GM04503 (cell line): Measurements from ENCODE around the gene CARMIL3.
"Not testable (repeated sequence)": the region's sequence is repeated elsewhere in the genome, so short reads cannot be mapped to it uniquely, and the experiment has no call there.

Experiments
- DNase-seq: peaks from one replicate; pipeline ENCODE4 v3.0.0-alpha.2; 2012; ENCODE audit warnings: low read depth

CARMIL3 gene

DNA sequence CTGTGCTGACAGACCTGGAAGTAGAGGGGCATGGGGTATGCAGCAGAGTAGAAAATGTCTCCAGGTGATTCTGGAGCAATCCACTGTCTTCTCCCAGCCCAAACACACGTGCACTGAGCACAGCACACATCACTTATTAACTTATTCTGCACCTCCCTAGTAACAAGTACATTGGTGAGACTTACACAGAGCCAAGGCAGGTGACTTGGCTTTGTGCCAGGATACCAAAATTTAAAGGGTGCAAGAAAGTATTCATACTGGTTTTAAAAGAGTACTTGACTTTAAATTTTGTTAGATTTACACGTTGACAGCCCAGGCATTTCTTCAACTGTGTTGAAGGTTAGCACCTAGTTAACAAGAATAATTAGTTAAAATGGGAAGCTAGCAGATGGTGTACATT, 11.1 kb upstream of the CARMIL3 start:
- no peak for DNase-seq

DNA sequence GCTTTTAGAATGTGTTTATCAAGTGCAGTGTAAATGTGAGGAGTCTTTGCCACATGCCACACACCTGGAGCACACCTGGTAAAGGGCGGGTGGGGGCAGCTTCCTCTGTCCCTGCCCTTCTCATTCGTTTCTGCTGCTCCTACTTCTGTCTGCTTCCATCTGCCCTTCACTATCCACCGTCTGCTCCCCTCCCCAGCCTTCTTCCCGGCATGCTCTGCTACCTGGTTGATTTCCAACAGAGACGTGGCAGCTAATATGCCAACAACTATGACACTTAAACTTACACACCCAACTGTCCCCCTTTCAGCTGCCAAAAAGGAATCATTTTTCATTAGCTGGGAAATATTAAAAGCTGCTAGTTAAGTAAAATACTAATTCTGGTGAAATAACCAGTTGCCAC, 9.1 kb upstream of the CARMIL3 start:
- no peak for DNase-seq

DNA sequence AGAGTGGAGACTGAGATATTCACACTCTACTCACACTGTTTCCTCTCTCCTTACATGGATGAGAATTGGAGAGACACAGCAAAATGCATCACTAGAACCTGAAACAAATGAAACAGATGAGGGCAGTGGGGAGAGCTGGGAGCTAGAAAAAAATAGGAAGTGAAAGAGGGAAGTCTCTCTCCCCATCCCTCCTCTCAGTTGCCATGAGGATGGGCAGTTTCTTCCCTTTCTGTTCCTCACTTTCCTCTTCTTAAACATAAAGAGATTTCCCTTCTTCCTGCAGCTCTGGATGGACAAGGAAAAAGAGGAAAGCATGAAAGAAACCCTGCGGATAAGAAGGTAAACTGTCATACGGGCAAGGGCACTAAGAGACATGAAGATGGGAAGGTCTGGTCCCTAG, 2.8 kb upstream of the CARMIL3 start:
- not testable (repeated sequence) for DNase-seq

DNA sequence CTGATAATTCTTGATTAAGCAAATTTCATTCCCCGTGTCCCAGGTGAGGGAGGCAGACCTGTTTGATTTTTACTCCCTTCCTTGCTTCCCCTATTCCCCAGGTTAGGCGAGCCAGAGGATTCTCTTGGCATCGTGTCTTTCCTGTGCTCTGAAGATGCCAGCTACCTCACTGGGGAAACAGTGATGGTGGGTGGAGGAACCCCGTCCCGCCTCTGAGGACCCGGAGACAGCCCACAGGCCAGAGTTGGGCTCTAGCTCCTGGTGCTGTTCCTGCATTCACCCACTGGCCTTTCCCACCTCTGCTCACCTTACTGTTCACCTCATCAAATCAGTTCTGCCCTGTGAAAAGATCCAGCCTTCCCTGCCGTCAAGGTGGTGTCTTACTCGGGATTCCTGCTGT, 1.1 kb upstream of the CARMIL3 start:
- not testable (repeated sequence) for DNase-seq

DNA sequence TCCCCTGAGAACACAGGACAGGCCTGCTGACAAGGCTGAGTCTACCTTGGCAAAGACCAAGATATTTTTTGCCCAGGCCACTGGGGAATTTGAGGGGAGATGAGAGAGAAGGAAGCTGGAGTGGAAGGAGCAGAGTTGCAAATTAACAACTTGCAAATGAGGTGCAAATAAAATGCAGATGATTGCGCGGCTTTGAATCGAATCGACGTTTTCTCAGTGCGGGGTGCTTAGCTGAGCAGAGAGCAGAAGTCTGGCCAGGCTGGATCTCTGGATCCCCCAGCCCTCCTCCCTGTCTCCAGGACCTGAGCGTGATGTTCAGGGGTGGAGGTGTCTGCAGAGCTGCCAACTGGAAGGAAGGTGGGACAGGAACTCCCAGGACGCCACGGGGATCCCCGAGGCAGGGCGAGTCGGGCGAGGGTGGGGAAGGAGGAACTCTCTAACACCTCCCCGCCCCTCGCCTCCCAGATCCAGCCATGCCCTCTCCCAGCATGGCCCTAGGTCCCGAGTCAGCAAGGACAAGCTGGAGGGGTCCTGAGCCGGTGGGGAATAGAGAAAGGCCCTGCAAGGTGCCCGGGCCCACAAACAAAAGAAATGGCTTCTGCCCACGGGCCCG, 527 bp upstream of the CARMIL3 start:
- no peak for DNase-seq

DNA sequence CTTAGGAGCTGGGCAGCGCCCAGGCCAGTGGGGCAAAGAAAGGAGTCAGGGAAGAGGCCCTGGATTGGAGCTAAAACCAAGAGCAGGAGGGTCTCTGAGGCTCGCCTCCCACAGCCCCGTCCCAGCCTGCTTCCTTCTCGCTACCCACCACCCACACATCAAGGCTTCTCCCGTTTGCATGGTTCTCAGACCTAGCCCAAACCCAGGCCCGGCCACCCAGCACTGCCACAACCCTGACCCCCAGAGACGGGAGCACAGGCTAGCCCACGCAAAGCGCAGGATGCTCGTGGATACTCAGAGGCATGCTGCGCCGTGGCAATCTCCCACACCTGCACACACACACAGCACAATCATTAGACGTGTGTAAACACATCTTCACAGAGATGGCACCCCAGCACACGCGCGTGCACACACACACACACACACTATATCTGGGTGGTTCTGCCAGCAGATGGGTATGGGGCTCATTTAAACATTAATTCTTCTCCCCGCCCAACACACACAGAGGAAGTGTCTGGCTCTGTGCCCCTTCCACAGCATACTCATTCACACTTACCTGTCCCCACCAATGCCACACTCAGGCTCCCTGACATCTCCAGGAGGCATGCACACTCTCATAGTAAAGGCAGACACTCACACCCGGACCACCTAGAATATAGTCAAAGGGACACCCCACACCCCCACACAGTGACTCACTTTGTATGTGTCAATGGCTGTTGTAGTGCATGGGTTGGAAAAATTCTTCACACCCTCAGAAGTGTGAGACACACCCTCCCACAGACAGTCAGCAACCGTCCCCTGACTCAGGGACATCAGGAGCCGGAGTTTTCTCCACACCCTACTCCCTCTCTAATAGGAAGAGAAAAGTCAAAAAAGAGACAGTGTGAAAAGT, 1.1 kb downstream of the CARMIL3 start:
- DNase-seq = no peak

DNA sequence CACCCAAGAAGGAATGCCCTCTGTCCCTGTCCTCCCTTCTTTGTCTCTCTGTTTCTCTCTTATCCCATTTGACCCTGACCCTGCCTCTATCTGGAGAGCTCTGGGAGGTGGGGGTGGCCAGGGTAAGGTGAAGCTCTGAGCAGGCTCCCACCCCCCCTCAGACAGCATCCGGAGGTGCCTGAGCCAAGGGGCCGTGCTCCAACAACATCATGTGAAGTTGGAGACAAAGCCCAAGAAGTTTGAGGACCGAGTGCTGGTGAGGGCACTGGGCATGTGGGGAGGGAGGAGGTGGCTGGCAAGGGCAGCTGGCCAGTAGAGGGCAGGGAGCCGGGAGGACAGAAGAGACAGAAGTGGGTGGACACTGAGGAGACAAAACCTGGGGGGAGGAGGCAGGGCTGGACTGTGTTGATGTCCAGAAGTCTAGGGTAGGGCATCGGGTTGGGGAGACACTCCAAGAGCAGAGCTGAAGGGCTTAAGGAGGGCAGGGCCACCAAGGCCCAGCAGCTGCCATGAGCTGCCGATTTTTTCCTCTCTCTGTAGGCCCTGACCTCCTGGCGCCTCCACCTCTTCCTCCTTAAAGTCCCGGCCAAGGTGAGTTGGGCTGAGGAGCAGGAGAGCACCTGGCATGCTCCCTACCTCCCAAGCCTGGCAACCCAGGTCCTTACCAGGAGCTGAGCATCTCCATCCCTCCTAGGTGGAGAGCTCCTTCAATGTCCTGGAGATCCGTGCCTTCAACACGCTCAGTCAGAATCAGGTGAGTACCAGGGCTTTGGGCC, 1.9 kb downstream of the CARMIL3 start:
- DNase-seq = no peak

DNA sequence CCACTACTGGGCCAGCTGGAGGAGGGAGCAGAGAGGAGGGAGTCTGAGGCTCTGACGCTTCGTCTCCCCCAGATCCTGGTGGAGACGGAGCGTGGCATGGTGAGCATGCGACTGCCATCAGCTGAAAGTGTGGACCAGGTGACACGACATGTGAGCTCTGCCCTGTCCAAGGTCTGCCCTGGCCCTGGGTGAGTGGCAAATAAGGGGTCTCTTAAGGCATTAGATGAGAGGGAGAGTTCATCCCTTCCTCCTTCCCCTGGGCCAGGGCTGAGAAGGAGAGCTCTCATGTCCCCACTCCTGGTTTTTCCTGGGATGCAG, 2.5 kb downstream of the CARMIL3 start:
- no peak for DNase-seq

DNA sequence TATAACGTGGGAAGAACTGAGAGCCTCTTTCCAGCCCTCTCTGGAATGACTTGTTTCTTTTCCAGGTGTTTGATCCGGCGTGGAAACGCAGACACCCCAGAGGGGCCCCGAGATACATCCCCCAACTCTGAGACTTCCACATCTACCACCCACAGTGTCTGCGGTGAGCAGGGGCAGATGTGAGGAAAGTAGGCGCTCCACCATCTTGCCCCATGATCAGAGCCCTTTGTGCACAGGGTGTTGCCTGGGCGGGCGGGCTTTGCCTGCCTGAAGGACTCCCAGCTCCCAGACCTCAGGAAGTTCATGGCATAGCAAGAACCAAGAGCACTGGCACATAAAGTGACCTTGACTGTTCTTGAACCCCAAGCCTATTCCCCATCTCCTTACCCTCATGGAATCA, 2.8 kb downstream of the CARMIL3 start:
- no peak for DNase-seq

DNA sequence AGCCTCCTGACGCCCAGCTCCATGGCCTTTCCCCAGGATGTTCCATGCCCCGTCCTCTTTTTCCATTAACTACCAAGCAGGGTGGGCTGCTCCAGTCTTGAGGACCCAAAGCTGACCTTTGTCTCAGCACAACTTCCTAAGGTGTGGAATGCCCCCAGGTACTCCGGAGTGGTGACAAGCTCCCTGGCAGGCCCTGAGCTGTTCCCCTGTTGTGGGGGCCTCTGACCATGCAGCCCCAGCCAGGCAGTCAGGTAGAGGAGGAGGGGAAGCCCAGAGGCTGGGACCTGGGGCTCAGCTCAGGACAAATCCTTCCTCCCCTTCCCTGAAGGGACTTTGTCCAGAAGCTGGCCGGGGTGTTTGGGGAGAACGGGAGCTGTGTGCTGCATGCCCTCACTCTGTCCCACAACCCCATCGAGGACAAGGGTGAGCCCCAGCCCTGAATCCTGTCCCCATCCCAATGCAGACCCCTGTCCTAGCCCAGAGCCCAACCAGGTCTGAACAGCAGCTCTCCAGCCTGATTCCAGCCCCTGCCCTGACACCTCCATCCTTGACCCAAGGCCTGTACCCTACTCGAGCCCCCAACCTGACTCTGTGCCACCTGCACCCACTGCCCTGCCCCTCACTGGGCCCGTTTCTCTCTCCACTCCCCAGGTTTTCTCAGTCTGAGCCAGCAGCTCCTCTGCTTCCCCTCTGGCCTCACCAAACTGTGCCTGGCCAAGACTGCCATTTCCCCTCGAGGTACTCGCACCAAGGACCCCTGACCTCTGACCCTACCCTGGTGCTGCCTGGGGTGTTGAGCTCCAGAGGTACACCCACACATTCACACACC, 4.4 kb downstream of the CARMIL3 start:
- no peak for DNase-seq

DNA sequence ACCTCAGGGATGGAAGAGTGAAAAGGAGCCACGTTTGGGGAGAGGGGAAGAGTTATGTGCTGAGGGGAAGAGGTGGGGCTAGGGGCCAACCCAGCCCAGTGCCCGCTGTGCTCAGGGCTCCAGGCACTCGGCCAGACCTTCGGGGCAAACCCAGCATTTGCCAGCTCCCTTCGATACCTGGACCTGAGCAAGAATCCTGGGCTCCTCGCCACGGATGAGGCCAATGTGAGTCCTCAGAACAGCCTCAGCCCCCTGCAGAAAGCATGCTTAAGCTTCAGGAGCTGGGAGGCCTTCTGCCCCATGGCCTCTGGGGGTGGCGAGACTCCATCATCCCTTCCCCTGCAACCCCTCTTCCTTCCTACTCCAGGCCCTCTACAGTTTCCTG, 5.0 kb downstream of the CARMIL3 start:
- no peak for DNase-seq

DNA sequence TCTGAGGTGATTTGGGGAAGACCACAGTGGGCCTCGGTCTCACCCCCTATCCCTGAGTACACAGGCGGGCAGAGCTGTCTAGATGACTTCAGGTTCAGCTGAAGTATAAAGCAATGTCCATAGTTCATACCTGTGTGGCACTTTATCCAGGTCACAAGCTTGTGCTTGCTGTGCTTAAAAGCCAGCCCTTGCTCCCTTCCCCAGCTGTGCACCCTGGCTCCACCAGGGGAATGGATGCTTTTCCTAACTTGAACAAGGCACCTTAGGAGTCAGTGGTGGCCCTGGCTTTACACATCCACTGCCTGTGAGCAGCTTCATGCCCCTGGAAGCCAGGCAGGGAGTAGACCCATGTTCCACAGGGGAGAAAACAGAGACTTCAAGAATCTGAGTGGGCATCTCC, 5.5 kb downstream of the CARMIL3 start:
- no peak for DNase-seq

DNA sequence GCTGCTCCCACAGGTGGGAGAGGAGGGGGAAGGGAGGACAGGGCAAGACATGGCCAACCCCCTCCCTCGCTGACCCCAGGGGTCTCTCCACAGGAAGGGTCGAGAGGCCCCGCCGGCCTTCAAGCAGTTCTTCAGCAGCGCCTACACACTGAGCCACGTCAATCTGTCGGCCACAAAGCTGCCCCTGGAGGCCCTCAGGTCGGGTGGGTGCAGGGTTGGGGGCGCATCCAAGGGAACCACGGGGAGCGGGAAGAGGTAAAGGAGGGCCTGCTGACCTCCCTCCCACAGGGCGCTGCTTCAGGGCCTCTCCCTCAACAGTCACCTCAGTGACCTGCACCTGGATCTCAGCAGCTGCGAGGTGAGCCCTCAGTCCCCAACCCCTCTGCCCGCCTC, 6.1 kb downstream of the CARMIL3 start:
- no peak for DNase-seq

DNA sequence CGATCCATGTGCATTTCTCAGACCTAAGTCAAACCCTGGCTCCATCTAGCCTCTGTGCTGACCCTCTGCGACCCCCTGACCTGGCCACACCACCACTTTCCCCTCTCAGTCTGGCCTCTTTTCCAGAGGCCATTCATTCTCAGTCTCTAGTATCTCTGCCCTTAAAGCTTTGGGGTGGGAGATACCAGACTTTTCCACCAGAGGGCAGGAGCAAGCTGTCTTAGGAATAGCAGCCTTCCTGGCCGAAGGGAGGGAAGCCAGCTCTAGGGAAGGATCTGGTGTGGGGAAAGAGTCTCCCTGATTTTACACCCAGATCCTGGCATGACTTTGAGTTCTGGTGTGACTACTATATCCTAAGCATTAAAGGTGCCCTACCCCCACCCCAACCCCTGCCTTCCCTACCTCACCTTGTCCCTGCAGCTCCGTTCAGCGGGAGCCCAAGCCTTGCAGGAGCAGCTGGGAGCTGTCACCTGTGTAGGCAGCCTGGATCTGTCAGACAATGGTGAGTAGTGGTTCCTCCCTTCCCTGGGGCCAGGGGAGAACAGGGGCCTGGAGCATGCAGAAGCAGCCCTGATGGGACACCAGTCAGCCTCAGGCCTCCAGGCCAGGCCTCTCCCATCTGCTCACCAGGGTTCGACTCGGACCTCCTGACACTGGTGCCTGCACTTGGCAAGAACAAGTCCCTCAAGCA, 6.6 kb downstream of the CARMIL3 start:
- DNase-seq = no peak

DNA sequence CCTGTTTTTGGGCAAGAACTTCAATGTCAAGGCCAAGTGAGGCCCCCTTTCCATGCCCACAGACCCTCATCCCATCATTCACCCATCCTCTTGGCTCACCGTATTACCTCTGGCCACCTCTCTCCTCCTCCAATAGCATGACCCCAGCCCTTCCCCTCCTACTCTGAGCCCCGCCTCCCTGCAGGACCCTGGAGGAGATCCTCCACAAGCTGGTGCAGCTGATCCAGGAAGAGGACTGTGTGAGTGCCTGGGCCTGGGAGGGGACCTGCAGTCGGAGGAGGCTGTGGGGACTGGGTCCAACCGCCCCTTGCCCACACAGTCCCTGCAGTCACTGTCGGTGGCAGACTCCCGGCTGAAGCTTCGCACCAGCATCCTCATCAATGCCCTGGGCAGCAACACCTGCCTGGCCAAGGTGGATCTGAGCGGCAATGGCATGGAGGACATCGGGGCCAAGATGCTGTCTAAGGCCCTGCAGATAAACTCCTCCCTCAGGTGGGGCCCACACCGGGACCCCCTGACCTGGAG, 7.2 kb downstream of the CARMIL3 start:
- no peak for DNase-seq

DNA sequence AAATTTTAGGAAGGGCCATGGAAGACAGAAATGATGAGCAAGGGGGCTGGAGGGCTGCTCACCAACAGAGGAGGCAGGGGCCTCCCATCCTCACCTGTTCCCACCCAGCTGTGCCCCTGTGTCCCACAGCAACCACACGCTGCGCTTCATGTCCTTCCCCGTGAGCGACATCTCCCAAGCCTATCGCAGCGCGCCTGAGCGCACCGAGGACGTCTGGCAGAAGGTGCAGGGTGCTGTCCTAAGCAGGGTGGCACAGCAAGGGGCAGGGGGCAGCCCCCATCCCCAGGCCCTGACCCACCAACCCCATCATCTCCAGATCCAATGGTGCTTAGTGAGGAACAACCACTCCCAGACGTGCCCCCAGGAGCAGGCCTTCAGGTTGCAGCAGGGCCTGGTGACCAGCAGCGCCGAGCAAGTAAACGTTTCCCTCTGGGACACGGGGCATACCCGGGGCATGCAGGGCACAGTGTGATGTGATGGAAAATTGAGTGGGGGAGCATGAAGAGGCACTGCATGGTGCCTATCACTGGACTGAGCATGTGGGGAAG, 8.1 kb downstream of the CARMIL3 start:
- DNase-seq = no peak

DNA sequence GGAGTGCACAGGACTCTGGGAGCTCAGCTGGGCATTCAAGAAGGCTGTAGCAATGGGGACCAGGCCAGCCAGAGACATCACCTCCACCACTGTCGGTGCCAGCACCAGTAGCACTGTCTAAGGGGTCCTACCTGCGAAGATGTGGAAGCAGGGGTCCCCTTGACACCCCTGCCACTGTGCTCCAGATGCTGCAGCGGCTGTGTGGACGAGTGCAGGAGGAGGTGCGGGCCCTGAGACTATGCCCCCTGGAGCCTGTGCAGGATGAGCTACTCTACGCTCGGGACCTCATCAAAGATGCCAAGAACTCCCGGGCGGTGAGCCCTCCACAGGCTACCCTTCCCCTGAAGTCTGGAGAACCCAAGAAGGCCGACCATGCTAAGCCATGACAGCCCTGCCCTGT, 8.6 kb downstream of the CARMIL3 start:
- DNase-seq = no peak

DNA sequence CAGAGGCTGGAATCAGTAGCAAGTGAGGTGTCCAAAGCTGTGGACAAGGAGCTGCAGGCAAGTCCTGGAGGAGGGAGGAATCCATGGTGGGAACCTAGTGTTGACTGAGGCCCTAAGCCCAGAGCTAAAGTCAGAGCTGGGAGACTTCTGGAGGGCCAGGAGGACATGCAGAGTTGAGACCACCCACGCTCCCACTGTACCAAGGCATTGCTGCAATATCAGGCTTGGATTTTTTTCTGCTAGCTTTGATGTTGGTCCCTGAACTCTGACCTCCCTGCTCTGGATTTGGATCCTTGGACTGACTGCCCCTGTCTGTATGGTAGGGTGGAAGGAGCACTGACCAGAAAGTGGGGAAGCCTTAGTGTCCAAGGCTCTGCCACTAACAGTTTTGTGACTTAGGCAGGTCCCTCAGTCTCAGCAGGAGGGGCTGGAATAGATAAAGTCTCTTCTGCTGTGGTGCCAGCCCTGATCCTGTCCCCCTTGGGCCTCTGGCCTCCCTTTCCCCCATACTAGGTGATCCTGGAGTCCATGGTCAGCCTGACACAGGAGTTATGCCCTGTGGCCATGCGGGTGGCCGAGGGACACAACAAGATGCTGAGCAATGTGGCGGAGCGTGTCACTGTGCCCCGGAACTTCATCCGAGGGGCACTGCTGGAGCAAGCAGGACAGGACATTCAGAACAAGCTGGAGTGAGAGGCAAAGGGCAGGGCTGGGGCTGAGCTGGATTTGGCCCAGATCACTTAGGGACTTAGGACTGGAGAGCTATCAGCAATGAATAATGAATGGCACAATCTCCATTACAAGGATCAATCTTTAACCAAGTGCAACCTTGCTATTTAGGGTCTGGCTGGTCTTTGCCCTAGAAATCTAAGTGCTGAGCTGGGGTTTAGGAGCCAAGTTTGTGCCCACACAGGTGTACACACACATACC, 9.4 kb downstream of the CARMIL3 start:
- DNase-seq = no peak

DNA sequence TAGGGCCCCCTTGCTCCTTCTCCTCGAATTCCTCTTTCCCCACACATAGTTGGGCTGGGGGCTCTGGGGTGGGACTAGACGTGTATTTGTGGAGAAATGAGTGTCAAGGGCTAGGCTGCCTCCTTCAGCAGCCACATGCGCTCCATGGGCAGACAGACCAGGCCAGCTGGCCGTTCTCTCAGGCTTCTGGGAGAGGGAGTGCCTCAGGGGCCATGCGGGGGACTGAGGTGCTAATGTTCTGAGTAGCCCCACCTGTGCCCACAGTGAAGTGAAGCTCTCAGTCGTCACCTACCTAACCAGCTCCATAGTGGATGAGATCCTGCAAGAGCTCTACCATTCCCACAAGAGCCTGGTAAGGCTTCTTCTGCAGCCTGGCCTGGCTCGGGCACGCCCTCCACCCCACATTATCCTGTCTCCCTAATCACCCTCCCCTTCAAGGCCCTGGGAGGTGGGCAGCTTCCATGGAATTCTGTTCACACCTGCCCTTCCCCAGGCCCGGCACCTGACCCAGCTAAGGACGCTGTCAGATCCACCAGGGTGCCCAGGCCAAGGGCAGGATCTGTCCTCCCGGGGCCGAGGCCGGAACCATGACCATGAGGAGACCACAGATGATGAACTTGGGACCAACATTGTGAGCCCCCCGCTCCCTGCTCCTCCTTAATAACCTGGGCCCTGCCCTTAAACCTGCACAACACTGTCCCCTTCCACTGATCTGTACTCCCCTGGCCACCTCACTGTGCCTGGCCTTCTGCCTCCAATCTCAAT, 10.6 kb downstream of the CARMIL3 start:
- DNase-seq = no peak
